ENCODE measurements around the gene FBXL7.

FBXL7 gene

GRCh38 chr5:15694696-15695214 lies 194.8 kb downstream of the FBXL7 start:
- DNase-seq (ENCODE audit: low read depth) = peak; percentile 37
- no peak for TF ChIP-seq CTCF (IDR thresholded peaks at IDR 0.05; ENCODE audit: low read length, missing control alignments)
- H3K4me3 ChIP-seq (replicated peaks; ENCODE audit: low read depth, low read length) = no peak overlapping the region

GRCh38 chr5:15695215-15695731 lies 195.3 kb downstream of the FBXL7 start:
- TF ChIP-seq CTCF (IDR thresholded peaks at IDR 0.05; ENCODE audit: low read length, missing control alignments) = no peak
- no peak overlapping the region for H3K4me3 ChIP-seq (replicated peaks; ENCODE audit: low read depth, low read length)
- DNase-seq (ENCODE audit: low read depth) = peak; percentile 42

- no peak for DNase-seq (ENCODE audit: low read depth)
- no peak for TF ChIP-seq CTCF (IDR thresholded peaks at IDR 0.05; ENCODE audit: low read length, missing control alignments)
- no peak overlapping the region for H3K4me3 ChIP-seq (replicated peaks; ENCODE audit: low read depth, low read length)
Observed at GRCh38 chr5:15700373-15700772, 200.4 kb downstream of the FBXL7 start.

GRCh38 chr5:15702102-15702501 lies 202.1 kb downstream of the FBXL7 start:
- TF ChIP-seq CTCF (IDR thresholded peaks at IDR 0.05; ENCODE audit: low read length, missing control alignments) = no peak
- H3K4me3 ChIP-seq (replicated peaks; ENCODE audit: low read depth, low read length) = no peak overlapping the region
- DNase-seq (ENCODE audit: low read depth) = peak; percentile 77

- peak; percentile 14 for DNase-seq (ENCODE audit: low read depth)
Observed at GRCh38 chr5:15703901-15704300, 203.9 kb downstream of the FBXL7 start.

GRCh38 chr5:15704397-15704947 lies 204.5 kb downstream of the FBXL7 start:
- DNase-seq (ENCODE audit: low read depth) = no peak
- H3K4me3 ChIP-seq (replicated peaks; ENCODE audit: low read depth, low read length) = no peak overlapping the region
- TF ChIP-seq CTCF (IDR thresholded peaks at IDR 0.05; ENCODE audit: low read length, missing control alignments) = no peak

More at GRCh38 chr5:15703901-15704300, 203.9 kb downstream of the FBXL7 start:
- no peak overlapping the region for H3K4me3 ChIP-seq (replicated peaks; ENCODE audit: low read depth, low read length)
- TF ChIP-seq CTCF (IDR thresholded peaks at IDR 0.05; ENCODE audit: low read length, missing control alignments) = no peak

- DNase-seq (ENCODE audit: low read depth) = no peak
Observed at GRCh38 chr5:15707631-15708030, 207.7 kb downstream of the FBXL7 start.

More at GRCh38 chr5:15707631-15708030, 207.7 kb downstream of the FBXL7 start:
- no peak overlapping the region for H3K4me3 ChIP-seq (replicated peaks; ENCODE audit: low read depth, low read length)
- no peak for TF ChIP-seq CTCF (IDR thresholded peaks at IDR 0.05; ENCODE audit: low read length, missing control alignments)

Measured in fibroblast of pulmonary artery (primary cell).